ENCODE data around the gene FAT1.

DNA sequence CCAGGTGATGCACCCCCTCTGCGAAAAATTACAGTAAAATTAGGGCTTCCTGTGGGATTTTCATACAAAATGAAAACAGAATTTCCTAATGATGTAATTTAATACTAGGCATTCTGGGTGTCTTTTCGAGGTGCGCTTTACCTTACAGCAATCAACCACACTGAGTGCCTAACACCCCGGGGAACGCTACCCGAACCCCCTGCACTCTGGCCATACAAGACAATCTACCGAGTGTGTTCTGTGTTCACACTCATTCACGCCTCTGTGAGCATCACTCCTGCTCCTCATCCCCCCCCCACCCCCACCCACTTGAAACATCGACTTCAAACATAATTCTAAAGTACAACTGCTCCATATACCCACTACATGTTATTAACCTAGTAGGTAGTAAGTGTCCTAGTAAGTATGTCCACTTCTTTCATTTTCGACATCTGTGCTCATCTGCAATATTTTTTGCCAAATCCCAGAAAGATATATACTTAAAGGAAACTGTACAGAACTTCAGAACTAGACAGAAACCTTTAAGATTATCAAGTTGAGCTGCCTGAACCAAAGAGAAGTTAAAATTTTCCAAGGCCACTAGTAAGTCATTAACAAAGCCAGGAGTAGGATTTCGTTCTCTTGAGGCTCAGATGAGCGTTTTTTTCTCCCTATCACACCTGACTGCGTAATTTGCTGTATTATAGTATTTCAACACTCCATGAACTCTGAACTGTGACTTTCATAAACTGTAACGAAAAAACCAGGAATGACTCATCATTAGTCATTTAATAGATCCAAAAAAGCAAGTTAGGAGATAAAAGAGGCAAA is 80.0 kb downstream of the FAT1 start:
- TF ChIP-seq, protein P1, sequence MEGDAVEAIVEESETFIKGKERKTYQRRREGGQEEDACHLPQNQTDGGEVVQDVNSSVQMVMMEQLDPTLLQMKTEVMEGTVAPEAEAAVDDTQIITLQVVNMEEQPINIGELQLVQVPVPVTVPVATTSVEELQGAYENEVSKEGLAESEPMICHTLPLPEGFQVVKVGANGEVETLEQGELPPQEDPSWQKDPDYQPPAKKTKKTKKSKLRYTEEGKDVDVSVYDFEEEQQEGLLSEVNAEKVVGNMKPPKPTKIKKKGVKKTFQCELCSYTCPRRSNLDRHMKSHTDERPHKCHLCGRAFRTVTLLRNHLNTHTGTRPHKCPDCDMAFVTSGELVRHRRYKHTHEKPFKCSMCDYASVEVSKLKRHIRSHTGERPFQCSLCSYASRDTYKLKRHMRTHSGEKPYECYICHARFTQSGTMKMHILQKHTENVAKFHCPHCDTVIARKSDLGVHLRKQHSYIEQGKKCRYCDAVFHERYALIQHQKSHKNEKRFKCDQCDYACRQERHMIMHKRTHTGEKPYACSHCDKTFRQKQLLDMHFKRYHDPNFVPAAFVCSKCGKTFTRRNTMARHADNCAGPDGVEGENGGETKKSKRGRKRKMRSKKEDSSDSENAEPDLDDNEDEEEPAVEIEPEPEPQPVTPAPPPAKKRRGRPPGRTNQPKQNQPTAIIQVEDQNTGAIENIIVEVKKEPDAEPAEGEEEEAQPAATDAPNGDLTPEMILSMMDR (IDR thresholded peaks at IDR 0.05), result no peak
- TF ChIP-seq POLR2A (IDR thresholded peaks at IDR 0.05), result no peak

All from thyroid gland (tissue), 4 donors.